ENCODE data around the gene ST8SIA2. TPM values are rescaled to one million over a fixed set of nuclear protein-coding genes. Genes with fewer than 3 reads are reported as not detected.

The ST8SIA2 gene
- total RNA-seq, 2 donors from 2014 or later: not detected

DNA sequence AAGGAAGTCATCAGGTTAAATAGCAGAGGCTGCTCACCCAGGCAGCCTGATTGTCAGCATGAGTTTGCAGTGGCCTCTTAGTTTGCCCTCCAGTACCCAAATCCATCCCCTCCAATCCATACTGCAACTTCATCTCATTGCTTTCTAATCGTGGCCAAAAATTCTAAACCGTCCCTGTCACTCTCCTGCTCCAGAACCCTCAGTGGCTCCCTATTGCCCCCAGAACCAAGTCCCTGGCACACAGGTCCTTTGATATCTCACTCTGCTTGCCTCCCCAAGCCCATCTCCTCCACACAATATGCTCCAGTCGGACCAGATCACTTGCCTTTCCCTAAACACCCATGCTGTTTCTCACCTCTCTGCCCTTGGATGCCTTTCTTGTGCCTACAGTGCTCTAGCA lies 49.7 kb downstream of the ST8SIA2 start:
- Histone ChIP-seq H3K9me3 (no peaks in the 10 kb centered on the region), H3K27me3 (no peaks in the 10 kb centered on the region), H3K4me1 (no peaks in the 10 kb centered on the region), H3K4me3 (no peak overlapping the region), H3K27ac (no peak overlapping the region), H3K36me3 (replicated peaks in 1 of 2; ENCODE audit: insufficient read depth in 1 of 2, low read depth in 2 of 2) (no peaks in the 10 kb centered on the region)
- intact Hi-C loops (cut with DNase I): no loop called here
- WGBS, 2 donors: 61 to 65% methylated on average over 3 of the region's 3 CpGs
- no peak for DNase-seq
- ATAC-seq: no peak
- TF ChIP-seq, protein P1, sequence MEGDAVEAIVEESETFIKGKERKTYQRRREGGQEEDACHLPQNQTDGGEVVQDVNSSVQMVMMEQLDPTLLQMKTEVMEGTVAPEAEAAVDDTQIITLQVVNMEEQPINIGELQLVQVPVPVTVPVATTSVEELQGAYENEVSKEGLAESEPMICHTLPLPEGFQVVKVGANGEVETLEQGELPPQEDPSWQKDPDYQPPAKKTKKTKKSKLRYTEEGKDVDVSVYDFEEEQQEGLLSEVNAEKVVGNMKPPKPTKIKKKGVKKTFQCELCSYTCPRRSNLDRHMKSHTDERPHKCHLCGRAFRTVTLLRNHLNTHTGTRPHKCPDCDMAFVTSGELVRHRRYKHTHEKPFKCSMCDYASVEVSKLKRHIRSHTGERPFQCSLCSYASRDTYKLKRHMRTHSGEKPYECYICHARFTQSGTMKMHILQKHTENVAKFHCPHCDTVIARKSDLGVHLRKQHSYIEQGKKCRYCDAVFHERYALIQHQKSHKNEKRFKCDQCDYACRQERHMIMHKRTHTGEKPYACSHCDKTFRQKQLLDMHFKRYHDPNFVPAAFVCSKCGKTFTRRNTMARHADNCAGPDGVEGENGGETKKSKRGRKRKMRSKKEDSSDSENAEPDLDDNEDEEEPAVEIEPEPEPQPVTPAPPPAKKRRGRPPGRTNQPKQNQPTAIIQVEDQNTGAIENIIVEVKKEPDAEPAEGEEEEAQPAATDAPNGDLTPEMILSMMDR (IDR thresholded peaks at IDR 0.05): no peak
- no peak for TF ChIP-seq POLR2A (IDR thresholded peaks at IDR 0.05)

DNA sequence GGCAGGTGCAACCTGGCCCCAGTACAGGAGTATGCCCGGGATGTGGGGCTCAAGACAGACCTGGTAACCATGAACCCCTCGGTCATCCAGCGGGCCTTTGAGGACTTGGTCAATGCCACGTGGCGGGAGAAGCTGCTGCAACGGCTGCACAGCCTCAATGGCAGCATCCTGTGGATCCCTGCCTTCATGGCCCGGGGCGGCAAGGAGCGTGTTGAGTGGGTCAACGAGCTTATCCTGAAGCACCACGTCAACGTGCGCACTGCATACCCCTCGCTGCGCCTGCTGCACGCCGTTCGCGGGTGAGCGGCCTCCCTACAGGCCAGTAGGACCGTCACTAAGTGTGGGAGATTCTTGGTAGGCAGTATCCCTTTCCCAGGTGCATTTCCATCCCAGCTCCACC lies 51.0 kb downstream of the ST8SIA2 start:
- intact Hi-C loops (cut with DNase I): no loop called here
- no peak overlapping the region for H3K27ac ChIP-seq
- ATAC-seq (no peak), DNase-seq (no peak)
- H3K27me3 ChIP-seq: no peaks in the 10 kb centered on the region
- no peaks in the 10 kb centered on the region for H3K36me3 ChIP-seq (replicated peaks in 1 of 2; ENCODE audit: insufficient read depth in 1 of 2, low read depth in 2 of 2)
- H3K9me3 ChIP-seq: no peaks in the 10 kb centered on the region
- TF ChIP-seq, protein P1 (IDR thresholded peaks at IDR 0.05): no peak
- TF ChIP-seq POLR2A (IDR thresholded peaks at IDR 0.05): no peak
- H3K4me1 ChIP-seq: no peaks in the 10 kb centered on the region
- 85 to 98% methylated on average over 8 to 21 of the region's 21 CpGs for WGBS, 2 donors
- no peak overlapping the region for H3K4me3 ChIP-seq

DNA sequence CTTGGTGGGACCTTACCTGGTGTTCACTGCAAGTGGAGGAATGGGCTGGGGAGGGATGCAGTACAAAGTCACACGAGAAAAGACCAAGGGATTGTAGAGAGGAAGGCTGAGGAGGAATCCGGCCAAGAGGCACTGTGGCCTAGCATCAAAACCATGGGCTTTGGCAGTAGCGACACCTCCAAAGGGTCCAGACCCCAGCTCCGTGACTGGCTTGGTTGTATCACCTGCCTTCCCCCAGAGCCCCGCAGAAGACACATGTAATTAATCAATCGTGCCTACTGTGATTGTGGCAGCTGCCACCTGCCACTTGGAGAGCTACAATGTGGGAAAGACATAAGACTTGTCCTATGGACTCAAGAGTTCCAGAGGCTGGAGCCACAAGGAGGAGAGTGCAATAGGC lies 54.7 kb downstream of the ST8SIA2 start:
- Histone ChIP-seq H3K9me3 (no peaks in the 10 kb centered on the region), H3K27me3 (no peaks in the 10 kb centered on the region), H3K4me1 (no peaks in the 10 kb centered on the region), H3K27ac (no peak overlapping the region), H3K36me3 (replicated peaks in 1 of 2; ENCODE audit: insufficient read depth in 1 of 2, low read depth in 2 of 2) (no peaks in the 10 kb centered on the region), H3K4me3 (no peak overlapping the region)
- WGBS, 2 donors: 71 to 72% methylated on average over 6 of the region's 6 CpGs
- intact Hi-C loops (cut with DNase I): no loop called here
- TF ChIP-seq, protein P1 (IDR thresholded peaks at IDR 0.05): no peak
- TF ChIP-seq POLR2A (IDR thresholded peaks at IDR 0.05): no peak
- ATAC-seq (no peak), DNase-seq (no peak)

DNA sequence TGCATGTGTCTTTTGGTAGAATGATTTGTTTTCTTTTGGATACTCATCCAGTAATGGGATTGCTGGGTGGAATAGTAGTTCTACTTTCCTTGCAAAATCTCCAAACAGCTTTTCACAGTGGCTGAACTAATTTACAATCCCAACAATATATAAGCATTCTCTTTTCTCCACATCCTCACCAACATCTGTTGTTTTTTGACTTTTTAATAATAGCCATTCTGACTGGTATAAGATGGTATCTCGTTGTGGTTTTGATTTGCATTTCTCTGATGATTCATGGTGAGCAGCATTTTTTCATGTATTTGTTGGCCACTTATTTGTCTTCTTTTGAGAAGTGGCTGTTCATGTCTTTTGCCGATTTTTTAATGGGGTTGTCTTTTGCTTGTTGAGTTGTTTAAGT lies 55.8 kb downstream of the ST8SIA2 start:
- Histone ChIP-seq H3K27ac (no peak overlapping the region), H3K4me1 (no peaks in the 10 kb centered on the region), H3K36me3 (replicated peaks in 1 of 2; ENCODE audit: insufficient read depth in 1 of 2, low read depth in 2 of 2) (no peaks in the 10 kb centered on the region), H3K9me3 (no peaks in the 10 kb centered on the region), H3K27me3 (no peaks in the 10 kb centered on the region), H3K4me3 (no peak overlapping the region)
- 58 to 67% methylated on average over 2 of the region's 2 CpGs for WGBS, 2 donors
- TF ChIP-seq, protein P1 (IDR thresholded peaks at IDR 0.05): no peak
- no peak for TF ChIP-seq POLR2A (IDR thresholded peaks at IDR 0.05)
- intact Hi-C loops (cut with DNase I): no loop called here
- ATAC-seq (no peak), DNase-seq (no peak)

DNA sequence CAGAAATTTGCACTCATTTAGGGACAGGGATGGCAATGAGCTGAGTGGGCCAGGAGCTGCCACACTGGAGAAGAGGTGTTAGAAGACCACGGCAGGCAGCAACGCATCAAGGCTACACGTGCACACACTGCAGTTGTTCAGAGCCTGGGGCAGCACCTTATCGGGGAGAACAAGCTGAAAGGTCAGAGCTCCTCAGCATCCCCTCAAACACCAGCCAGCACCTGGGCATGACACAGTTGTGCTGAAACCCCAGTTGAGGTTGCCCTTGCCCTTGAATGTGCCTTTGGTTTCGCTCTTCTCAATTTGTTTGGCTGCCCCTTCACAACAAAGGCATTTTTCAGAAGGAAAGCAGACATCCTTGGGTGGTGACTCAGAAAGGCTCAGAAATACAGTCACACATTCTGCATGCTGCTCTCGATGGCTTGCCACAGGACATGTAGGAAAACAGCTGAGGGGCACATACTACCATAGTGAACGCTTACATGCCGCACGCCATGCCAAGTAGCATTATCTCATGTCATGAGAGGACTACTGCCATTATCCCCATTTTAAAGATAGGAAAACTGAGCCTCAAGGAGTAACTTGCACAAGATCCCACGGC lies 57.6 kb downstream of the ST8SIA2 start:
- Histone ChIP-seq H3K4me3 (no peak overlapping the region), H3K27me3 (no peaks in the 10 kb centered on the region), H3K4me1 (no peaks in the 10 kb centered on the region), H3K9me3 (no peaks in the 10 kb centered on the region), H3K27ac (no peak overlapping the region), H3K36me3 (replicated peaks in 1 of 2; ENCODE audit: insufficient read depth in 1 of 2, low read depth in 2 of 2) (no peaks in the 10 kb centered on the region)
- no peak for ATAC-seq
- TF ChIP-seq POLR2A (IDR thresholded peaks at IDR 0.05): no peak
- TF ChIP-seq, protein P1 (IDR thresholded peaks at IDR 0.05): no peak
- intact Hi-C loops (cut with DNase I): no loop called here
- DNase-seq: no peak
- WGBS, 2 donors: 71 to 84% methylated on average over 8 to 10 of the region's 10 CpGs
